Astrocyte of the cerebellum (primary cell): ENCODE results near the gene PKP4.
A peak's percentile ranks its signal among the peaks of the same experiment; 100 is the strongest.

Source experiments
- DNase-seq: peaks from one replicate; pipeline ENCODE4 v3.0.0-alpha.2; 2011; ENCODE audit warnings: low read depth
- H3K4me3 ChIP-seq: 2 replicates; pipeline ENCODE4 v1.5.1; 2011; ENCODE audit warnings: mild to moderate bottlenecking, low read depth, low read length, moderate library complexity
- in situ Hi-C: cut with HindIII; loops from 2 replicates; pipeline ENCODE4 v1.10.0; 2017; ENCODE audit warnings: low sequenced_read_pairs
- TF ChIP-seq, protein P1 (sequence below): IDR thresholded peaks from 2 replicates; pipeline ENCODE4 v1.5.1; 2012; ENCODE audit warnings: low read length, low read depth, moderate library complexity, mild to moderate bottlenecking; ENCODE audit errors: missing control alignments

PKP4 gene, protein sequence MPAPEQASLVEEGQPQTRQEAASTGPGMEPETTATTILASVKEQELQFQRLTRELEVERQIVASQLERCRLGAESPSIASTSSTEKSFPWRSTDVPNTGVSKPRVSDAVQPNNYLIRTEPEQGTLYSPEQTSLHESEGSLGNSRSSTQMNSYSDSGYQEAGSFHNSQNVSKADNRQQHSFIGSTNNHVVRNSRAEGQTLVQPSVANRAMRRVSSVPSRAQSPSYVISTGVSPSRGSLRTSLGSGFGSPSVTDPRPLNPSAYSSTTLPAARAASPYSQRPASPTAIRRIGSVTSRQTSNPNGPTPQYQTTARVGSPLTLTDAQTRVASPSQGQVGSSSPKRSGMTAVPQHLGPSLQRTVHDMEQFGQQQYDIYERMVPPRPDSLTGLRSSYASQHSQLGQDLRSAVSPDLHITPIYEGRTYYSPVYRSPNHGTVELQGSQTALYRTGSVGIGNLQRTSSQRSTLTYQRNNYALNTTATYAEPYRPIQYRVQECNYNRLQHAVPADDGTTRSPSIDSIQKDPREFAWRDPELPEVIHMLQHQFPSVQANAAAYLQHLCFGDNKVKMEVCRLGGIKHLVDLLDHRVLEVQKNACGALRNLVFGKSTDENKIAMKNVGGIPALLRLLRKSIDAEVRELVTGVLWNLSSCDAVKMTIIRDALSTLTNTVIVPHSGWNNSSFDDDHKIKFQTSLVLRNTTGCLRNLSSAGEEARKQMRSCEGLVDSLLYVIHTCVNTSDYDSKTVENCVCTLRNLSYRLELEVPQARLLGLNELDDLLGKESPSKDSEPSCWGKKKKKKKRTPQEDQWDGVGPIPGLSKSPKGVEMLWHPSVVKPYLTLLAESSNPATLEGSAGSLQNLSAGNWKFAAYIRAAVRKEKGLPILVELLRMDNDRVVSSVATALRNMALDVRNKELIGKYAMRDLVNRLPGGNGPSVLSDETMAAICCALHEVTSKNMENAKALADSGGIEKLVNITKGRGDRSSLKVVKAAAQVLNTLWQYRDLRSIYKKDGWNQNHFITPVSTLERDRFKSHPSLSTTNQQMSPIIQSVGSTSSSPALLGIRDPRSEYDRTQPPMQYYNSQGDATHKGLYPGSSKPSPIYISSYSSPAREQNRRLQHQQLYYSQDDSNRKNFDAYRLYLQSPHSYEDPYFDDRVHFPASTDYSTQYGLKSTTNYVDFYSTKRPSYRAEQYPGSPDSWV

DNA sequence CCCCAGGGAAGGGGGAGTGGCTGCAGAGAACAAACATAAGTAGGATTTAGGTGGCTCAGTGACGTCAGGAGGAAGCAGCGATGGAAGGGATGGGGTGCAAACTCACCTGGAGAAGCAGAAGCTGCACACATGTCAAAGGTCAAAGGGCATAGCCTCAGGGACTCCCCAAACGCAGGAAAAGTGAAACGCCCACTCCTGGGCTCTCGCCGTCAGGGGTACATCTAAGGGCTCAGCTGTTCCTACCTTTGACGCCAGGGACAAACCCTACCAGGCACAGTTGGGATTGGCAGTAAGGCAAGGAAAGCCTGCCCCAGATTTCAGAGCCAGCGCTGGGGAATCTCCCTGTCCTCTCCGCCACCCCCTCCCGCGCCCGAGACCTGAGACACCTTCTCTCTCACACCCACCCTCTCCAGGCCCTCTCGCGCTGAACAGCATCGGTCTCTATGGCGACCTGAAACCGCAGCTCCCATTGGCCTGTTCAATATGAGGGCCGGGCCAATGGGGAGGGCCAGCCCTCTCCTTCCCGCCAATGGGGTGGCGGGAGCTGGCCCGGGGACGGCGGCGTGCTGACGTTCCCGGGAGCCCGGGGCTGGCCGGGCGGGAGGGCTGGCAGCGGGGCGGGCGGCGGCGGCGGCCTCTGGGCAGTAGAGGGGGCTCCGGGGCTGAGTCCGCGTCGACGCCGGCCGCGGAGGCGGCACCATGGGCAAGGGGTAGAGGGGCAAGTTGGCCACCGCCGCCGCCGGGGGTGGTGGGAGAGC, at the start of gene PKP4, which contains the start of gene CCDC148:
TSS of gene PKP4 (plus strand) at position 644 of the 758 bp plus-strand sequence. CDS start 76,233 bp downstream, outside the sequence.
TSS of gene CCDC148 (minus strand) at position 445 of the 758 bp plus-strand sequence. CDS start at position 131, 314 bp downstream.
- TF ChIP-seq, protein P1, sequence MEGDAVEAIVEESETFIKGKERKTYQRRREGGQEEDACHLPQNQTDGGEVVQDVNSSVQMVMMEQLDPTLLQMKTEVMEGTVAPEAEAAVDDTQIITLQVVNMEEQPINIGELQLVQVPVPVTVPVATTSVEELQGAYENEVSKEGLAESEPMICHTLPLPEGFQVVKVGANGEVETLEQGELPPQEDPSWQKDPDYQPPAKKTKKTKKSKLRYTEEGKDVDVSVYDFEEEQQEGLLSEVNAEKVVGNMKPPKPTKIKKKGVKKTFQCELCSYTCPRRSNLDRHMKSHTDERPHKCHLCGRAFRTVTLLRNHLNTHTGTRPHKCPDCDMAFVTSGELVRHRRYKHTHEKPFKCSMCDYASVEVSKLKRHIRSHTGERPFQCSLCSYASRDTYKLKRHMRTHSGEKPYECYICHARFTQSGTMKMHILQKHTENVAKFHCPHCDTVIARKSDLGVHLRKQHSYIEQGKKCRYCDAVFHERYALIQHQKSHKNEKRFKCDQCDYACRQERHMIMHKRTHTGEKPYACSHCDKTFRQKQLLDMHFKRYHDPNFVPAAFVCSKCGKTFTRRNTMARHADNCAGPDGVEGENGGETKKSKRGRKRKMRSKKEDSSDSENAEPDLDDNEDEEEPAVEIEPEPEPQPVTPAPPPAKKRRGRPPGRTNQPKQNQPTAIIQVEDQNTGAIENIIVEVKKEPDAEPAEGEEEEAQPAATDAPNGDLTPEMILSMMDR, result peak; percentile 10
- in situ Hi-C loops, result no loop called here
- peak within 1 kb of the TSS; percentile 79 for H3K4me3 ChIP-seq
- DNase-seq, result peak; percentile 77

DNA sequence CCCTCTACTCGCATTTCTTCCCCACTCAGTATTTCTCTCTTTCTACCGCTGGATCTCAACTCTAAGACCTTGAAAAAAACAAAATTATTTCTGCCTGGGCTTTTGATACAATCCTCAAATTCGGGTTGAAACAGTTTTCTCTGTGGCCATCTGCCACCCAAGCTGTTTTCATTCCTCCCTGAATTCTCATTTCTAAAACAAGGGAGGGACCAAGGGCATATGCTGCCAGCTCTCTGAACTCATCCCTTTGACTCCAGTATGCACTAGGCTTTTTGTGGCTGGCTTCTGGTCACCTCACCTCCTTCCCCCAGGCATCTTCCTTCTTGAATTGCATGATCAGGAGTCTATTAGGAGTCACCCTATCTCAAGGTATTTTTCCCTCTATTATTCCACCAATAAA, 49.7 kb upstream of the PKP4 start:
- no peak overlapping the region for H3K4me3 ChIP-seq
- in situ Hi-C loops, result no loop called here
- TF ChIP-seq, protein P1, result no peak
- no peak for DNase-seq

DNA sequence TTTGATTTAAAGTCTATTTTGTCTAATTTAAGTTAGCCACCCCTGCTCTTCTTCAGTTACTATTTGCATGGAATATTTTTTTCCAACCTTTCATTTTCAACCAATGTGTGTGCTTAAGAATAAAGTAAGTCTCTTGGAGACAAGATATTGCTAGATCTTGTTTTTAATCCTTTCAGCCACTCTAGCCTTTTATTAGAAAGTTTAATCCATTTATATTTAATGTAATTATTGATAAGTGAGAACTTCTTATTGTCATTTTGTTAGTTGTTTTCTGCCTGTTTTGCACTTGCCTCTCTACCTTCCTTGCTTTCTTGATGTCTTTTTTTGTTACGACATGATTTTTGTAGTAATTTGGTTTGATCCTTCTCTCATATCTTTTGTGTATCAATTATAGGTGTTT, 46.6 kb upstream of the PKP4 start:
- H3K4me3 ChIP-seq, result no peak overlapping the region
- TF ChIP-seq, protein P1, result no peak
- in situ Hi-C loops, result no loop called here
- DNase-seq, result no peak

DNA sequence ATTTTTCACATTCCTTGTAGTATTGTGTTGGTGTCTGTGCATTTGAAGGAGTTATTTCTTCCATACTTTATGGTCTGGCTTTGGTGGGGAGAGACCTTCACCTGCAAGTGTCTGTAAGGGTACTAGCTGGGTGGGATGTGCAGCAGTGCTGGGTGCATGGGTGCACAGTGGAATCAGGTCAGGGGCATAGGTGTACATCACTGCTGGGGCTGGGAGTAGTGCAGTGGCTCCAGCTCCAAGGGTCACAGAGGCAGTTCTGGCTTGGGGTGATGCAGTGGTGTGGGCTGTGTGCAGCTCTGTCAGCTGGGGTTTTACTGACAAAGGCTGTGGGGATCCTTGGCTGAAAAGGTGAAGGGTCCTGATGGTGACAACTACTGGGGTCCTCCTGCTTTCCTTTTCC, 45.0 kb upstream of the PKP4 start:
- no peak for DNase-seq
- TF ChIP-seq, protein P1, result no peak
- no peak overlapping the region for H3K4me3 ChIP-seq
- in situ Hi-C loops, result no loop called here

DNA sequence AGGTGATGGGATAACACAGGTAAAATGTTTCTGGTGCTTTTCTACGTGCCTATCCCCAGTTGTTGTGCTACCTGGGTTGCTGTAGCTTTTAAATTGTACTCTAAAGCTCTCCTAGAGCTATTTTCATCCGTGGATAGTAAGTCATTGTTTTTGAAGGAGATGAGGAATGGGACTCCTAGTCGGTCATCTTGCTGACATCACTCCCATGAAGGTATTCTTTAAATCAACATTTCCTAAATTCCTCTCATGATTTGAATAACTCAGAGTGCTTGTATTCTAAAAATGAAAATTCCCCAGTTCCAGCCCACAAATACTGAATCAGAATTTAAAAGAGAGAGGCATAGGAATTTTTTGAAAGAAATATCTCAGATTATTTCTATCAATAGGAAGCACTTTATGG, 44.5 kb upstream of the PKP4 start:
- DNase-seq, result peak; percentile 23
- TF ChIP-seq, protein P1, result no peak
- H3K4me3 ChIP-seq, result no peak overlapping the region
- in situ Hi-C loops, result no loop called here
